Sciatic nerve (tissue), 2 donors: ENCODE data around the gene CCDC93. TPM values are rescaled to one million over a fixed set of nuclear protein-coding genes. Genes with fewer than 3 reads are reported as not detected.
"Not testable (repeated sequence)": the region's sequence is repeated elsewhere in the genome, so short reads cannot be mapped to it uniquely, and the experiment has no call there.

ENCODE experiments used
- ATAC-seq: fragments of 200-7000 bp; cut with Tn5 transposase; one replicate; pipeline ENCODE4 v1.9.1; 2020; ENCODE audit warnings: mild to moderate bottlenecking, moderate library complexity
- DNase-seq: peaks from one replicate; pipeline ENCODE4 v3.0.0-alpha.2; 2020; ENCODE audit warnings: low spot score
- intact Hi-C: fragments of 100-400 bp; cut with DNase I; formaldehyde crosslinking; loops from one replicate; pipeline ENCODE4 v1.14.2; 2022
- total RNA-seq: library from RNA; stranded (reverse); fragmentation: NEBNext Ultra II Directional; extraction: Animal tissue kit (Norgen Biotek cat#: 25700); gene quantifications from one replicate; pipeline ENCODE4 v1.2.1, GENCODE V29; 2021
- donor health status: DM: no; HTN: no; CAD: no.
- donor health status: DM: no; HTN: no; CAD: no.

CCDC93 gene
- total RNA-seq, 1 donor from 2014 or later: 44.2 TPM

DNA sequence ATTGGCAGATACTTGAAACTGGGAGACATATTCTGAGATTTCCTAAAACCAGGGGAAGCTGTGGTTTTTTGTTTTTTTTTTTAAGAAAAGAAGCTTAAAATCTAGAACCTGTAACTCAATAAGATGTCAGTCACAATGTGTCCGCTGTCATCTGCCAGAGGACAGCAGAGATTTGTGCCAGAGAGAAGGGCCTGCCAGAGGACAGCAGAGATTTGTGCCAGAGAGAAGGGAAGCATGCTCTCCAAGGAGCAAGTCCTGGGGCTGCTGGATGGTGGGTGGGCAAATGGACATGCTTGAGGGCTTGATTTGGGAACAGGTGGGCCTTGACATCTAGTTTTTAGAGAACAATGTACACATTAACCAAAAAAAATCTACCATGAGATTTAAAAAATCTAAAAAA lies 77.9 kb downstream of the CCDC93 start:
- intact Hi-C loops: no loop called here
- no peak for DNase-seq
- no peak for ATAC-seq

- intact Hi-C loops: no loop called here
- ATAC-seq (no peak), DNase-seq (no peak)
These were observed 78.4 kb downstream of the CCDC93 start for GRCh38 chr2:117935456-117935855.

GRCh38 chr2:117933884-117934354 lies 80.0 kb downstream of the CCDC93 start:
- ATAC-seq: no peak
- intact Hi-C loops: no loop called here
- DNase-seq: no peak

DNA sequence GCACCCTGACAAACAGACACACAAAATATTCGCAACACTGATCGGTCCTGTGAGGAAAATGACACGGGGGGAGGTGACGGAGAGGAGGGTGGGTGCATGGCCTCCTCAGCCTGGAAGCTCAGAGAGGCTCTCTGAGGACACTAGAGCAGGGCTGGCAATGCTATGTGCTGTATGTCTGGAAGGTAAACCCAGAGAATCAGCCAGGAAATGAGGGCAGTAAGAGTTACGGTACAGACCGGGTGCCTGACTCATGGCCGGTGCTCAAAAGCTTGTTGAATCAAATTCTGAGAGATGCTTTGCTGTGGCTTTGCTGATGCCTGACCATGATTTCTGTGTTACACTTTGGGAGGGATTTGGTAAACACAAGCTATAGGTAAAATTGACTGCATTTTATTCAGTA lies 81.9 kb downstream of the CCDC93 start:
- ATAC-seq (no peak), DNase-seq (no peak)
- intact Hi-C loops: no loop called here

DNA sequence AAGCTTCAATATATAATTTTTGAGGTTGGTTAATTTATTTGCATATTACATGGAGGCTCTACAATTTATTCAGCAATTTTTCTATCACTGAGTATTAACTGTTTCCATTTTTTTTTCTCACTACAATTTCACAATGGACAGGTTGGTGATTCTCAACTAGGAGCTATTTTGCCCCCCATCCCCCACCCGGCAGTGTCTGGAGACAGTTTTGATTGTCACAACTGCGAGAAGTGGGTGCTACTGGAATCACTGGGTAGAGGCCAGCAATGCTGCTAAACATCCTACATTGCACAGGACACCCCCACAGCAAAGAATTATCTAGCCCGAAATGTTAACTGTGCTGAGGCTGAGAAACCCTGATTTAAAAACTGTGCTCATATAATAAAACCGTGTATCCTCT lies 82.6 kb downstream of the CCDC93 start:
- DNase-seq (no peak), ATAC-seq (no peak)
- intact Hi-C loops: no loop called here

GRCh38 chr2:117930775-117931174 lies 83.1 kb downstream of the CCDC93 start:
- intact Hi-C loops: no loop called here
- no peak for ATAC-seq
- DNase-seq: no peak

DNA sequence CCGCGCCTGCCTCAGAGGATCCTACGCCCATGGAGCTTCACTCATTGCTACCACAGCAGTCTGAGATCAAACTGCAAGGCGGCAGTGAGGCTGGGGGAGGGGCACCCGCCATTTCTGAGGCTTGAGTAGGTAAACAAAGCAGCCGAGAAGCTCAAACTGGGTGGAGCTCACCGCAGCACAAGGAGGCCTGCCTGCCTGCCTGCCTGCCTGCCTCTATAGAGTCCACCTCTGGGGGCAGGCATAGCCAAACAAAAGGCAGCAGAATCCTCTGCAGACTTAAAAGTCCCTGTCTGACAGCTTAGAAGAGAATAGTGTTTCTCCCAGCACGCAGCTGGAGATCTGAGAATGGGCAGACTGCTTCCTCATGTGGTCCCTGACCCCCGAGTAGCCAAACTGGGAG lies 90.4 kb downstream of the CCDC93 start:
- ATAC-seq, DNase-seq, intact Hi-C loops: not testable (repeated sequence)

DNA sequence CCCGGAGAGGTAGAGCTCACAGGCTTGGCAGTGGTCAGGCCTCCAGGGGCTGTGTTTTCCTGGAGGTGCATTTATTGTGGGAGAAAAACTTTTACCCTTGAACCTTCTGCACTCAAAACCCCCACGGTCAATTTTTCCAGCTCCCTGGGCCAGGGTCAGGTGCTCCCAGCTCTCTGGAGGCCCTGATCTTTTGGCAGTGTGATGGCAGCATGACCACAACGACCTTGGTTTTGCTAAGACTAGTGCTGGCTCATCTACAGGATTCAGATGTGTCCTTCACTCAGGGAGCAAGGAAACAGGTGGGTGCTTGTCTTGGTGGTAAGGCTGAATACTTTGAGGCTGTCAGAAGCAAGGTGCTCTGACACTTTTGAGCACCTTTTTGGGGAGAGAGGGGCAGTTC lies 92.3 kb downstream of the CCDC93 start:
- ATAC-seq (no peak), DNase-seq (no peak)
- intact Hi-C loops: no loop called here

DNA sequence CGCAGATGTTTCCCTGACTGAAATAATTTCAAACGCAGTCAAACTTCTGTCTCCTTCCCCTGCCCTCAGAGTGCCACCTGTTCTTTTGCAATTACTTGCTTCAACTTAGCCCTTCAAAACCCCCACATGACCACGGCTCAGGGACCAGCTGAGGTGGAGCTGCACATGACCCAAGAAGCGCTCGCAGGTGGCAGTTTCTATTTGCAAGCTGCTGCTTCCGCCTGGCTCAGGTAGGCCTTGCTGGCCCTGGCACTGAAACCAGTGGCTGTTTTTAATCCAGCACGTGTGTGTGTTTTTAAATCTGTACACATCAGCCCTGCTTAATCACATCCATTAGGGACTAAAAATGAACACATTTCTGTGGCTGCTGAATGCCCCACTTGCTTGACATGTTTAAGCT lies 95.3 kb downstream of the CCDC93 start:
- DNase-seq (no peak), ATAC-seq (no peak)
- intact Hi-C loops: no loop called here

DNA sequence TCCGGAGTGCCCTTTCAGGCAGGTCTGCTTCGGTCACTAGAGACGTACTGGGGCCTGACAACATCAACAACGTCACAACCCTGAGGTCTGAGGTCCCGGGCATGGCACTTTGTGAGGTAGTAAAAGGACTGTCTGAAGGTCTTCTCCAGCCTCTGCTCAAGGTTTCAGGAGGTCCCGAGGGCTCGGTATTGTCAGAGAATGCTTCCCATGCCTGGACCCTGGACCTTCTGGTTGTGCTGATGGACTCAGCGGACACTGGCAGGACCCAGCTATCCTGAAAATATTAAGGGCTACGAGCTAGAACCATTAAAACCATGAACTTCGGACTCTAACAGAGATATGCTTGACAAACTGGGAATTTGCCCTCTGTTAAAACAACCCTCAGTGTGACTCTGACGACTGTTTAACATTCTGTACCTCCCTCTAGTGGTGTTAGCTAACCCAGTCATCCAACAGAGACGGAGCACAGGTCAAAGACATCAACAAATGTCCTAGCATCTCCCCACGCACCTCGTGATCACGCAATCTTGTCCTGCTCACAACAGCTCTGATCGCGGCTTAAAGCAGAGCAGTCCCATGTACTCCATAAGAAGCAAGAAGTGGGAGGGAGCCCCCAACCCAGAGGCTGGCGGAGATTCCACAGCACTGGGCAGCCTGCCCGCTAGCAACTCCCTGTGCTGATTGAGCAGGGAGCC lies 96.5 kb downstream of the CCDC93 start:
- no peak for ATAC-seq
- intact Hi-C loops: no loop called here
- no peak for DNase-seq

- intact Hi-C loops: no loop called here
- no peak for ATAC-seq
- DNase-seq: no peak
These were observed 110.9 kb downstream of the CCDC93 start for GRCh38 chr2:117902933-117903332.

GRCh38 chr2:117888897-117889296 lies 125.0 kb downstream of the CCDC93 start:
- no peak for ATAC-seq
- no peak for DNase-seq
- intact Hi-C loops: no loop called here

- intact Hi-C loops: no loop called here
- no peak for DNase-seq
- no peak for ATAC-seq
These were observed 128.6 kb downstream of the CCDC93 start for GRCh38 chr2:117885308-117885707.

DNA sequence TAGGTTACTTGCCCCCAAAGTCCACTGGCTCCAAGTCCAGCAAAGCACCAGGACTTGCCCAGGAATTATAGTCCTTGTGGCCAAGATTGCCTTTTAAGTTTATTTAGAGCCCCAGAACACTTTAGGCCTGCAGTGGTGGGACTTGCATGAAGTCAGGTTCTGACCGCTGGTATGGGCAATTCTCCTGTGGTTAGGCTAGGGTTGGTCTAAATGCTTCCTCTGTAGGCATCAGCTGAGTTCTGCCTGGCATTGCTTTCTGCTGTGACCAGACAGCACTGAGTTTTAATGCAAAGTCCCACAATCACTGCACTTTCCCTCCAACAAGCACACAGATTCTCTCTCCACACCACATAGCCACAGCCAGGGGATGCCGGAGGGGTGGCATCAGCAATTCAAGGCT lies 134.9 kb downstream of the CCDC93 start:
- DNase-seq (no peak), ATAC-seq (no peak)
- intact Hi-C loops: no loop called here

GRCh38 chr2:117875786-117876185 lies 138.1 kb downstream of the CCDC93 start:
- no peak for DNase-seq
- intact Hi-C loops: no loop called here
- ATAC-seq: no peak

Other genes starting within 250 kb of the CCDC93 start
- gene DDX18, start 199.4 kb downstream of the CCDC93 start, total RNA-seq: 46.1 TPM
- 23.2 TPM for gene INSIG2, start 74.4 kb upstream of the CCDC93 start, total RNA-seq